GM19351 (cell line): ENCODE data around the gene PARP16.
A peak's percentile ranks its signal among the peaks of the same experiment; 100 is the strongest.

ENCODE experiments used
- ATAC-seq: cut with Tn5 transposase; IDR thresholded peaks from one replicate; pipeline ENCODE4 v1.9.1; 2021; ENCODE audit warnings: mild to moderate bottlenecking, moderate library complexity; ENCODE audit not compliant: unreplicated experiment

Gene PARP16, protein sequence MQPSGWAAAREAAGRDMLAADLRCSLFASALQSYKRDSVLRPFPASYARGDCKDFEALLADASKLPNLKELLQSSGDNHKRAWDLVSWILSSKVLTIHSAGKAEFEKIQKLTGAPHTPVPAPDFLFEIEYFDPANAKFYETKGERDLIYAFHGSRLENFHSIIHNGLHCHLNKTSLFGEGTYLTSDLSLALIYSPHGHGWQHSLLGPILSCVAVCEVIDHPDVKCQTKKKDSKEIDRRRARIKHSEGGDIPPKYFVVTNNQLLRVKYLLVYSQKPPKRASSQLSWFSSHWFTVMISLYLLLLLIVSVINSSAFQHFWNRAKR

DNA sequence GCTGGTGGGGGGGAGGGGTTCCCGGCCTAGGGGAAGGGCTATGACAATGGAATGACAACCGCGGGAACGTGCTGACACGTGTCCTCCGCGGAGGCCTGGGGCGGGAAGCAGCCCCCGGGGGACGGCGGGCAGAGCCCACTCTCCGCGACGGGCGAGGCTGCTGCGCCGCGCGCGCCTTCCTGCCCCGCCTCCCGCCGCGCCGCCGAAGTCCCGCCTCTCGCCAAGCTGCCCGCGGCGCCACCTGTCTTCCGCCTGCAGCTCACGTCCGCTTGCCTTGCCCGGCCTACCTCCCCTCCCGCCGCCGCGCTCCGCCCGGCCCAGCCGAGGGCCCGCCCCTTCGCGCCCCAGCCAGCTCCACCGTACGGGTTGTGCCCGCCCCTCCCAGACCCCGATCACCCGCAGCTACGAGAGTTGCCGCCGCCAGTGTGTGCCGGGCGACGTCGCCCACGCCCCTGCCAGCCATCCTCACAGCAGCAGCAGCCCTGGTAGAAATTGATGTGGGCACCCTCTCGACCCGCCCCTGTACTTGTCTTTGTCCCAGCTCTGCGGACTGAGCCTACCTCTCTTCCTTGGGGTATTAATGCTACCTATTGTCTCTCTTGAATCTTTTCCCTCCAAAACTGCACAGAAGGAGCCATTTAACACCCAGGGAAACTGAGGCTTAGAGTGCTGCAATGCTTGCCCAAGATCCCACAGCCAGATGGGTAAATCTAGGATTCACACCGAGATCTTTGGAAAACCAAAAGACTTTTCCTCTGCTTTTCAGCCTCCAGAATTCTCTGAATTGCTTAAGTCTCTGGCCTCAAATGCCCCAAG, at the start of gene PARP16:
Gene PARP16, minus strand, starts transcription at position 180 of the 816 bp plus-strand sequence. CDS start 457 bp downstream, outside the sequence.
- peak; percentile 94 for ATAC-seq

DNA sequence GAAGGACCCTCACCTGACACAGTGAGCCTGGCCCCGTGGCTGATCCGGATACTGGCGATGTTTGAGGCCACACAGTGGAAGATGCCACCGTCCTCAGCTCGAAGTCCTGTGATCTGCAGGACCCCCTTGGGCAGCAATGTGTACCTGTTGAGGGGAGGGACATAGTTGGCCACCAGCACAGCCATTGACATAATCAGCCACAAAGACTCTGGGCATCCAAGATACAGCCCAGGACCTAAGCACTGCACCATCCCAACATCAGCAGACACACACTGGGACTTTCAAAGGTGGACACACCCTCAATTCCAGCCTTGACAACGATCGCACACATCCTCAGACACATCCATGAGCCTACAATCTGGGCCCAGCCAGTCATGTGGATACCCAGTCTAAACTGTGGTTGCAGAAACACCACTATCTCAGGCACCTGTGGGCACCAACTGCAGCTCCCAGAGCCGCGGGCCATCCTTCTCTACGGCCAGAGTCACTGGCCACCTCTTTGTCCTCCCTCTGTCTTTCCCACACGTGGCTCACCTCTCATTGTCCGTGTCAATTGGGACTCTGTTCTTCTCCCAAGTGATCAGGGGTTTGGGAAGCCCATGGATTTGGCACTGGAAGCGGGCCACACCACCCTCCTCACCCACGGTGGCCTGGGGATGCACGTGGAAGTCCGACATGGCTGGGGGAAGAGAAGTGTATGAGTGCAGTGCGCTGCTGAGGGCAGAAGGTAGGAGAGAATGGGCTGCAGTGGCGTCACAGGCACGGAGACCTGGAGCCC, 48.8 kb upstream of the PARP16 start:
- ATAC-seq = no peak

DNA sequence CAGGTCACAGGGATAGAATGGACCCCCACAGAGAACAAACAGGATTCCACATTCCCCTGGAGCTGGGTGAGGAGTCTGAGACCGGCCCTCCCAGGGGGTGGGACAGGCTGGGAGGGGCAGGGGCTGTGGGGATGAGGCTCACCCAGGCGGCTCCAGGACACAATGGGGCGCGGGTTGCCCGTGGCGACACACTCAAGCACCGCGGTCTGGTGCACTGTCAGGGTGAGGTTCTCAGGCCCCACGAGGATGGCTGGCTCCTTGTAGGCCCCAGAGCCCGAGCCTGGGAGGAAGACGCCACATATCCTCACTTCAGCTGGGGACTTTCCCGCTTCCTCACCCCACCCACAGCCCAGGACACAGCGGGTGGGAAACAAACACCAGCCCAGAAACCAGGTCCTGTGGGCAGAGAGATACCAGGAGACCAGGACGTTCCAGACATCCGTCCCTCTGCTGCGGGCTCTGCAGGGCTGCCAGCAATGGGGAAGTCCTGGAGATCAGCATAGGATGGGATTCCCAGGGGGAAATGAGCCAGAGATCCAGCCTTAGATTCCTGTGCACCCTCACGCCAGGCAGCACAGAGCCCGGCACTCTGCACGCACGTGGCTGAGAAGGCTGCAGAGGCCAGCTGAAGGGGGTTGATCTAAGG, 48.0 kb upstream of the PARP16 start:
- no peak for ATAC-seq

DNA sequence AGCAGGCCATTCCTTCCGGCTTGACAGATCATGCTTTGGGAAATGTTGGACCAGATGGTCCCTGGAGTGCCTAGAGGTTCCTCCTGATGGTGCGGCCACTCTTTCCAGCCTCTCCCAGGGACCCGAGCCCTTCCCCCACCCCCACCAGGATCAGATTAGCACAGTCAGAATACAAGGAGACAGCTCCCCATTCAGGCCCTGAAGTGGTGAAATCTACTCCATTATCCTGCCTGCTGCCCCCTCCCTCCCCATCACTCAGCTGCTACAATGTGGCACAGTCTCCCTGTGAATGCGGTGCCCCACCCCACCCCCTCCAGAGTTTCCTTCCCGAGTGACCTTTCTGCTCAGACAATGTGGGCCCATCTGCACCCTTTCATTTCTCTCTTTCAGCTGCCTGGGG, 47.2 kb upstream of the PARP16 start:
- no peak for ATAC-seq

DNA sequence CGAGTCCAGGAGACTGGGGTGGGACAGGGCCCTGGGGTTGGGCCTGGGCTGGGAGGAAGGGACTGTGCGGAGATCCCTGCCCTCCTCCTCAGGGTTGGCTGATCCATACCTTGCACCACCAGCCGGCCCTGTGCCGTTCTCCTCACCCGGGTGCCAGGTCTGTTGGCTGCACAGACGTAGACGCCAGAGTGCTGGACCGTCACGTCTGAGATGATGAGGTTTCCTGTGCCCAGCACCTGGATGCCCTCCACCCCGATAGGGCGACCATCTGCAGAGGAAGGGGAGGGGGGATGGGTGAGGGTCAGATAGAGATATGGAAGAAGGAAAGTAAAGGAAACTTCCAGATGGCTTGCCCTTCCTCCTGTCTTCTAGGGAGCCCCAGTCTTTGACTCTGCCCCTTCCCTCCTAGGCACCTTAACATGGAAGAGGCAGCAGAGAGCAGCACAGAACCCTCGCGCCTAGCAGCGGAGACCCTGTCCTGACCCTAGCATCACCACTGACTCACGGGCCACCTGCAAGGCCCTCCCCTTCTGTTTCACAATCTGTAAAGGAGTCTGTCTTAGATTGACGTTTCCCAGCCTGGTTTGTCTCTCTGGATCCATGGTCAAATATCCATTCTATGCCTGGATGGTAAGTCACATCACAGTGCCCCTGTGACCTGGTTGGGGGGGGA, 46.6 kb upstream of the PARP16 start:
- ATAC-seq = no peak

DNA sequence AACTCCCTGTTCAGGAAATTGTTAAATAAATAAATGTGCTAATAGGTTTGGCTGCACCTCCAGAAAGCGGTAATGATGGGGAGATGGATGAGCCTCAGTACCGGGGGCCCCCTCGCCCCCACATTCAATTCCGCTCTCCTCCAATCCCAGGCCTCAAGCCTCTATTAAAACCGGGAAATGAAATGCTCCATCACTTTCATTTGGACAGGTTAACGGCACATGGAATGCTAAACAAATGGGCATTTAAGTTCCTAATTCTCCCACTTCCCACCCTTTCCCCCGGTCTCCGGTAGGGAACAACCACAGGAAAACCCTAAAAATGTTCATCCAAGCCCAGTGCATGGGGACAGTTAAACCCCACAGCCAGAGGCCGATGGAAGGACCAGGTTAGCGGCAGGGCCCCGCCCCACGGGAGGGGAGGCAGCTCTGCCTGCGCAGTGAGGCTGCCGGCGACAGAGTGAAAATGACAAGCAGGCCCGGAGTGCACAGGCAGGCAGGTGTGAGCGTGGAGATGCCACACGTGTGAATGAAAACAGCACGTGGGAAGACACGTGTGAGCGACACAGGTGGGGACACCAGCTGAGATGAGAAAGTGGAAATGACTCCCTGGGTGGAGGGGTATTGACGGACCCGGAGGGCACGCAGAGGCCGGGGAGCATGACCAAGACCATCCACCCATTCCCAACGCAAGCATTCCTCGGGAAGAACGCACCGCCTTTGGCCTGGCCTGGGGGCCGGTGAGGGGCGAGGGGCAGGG, 45.9 kb upstream of the PARP16 start:
- ATAC-seq = no peak

DNA sequence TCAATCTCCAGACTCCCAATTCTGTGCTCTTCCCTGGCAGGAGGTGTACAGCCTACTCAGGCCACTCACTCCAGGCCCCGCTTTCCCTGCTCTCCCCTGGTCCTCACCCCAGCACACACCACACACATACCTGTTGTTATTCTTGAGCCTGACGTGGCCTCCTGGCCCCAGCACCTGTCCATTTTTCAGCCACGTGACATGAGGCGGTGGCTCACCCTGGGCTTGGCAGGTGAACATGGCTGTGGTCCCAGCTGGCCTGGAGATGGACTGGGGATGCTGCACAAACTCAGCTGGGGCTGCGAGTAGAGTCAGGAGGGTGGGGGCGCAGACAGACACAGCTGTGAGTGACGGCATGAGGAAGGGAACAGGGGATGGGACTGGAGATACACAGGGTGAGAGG, 45.1 kb upstream of the PARP16 start:
- no peak for ATAC-seq

DNA sequence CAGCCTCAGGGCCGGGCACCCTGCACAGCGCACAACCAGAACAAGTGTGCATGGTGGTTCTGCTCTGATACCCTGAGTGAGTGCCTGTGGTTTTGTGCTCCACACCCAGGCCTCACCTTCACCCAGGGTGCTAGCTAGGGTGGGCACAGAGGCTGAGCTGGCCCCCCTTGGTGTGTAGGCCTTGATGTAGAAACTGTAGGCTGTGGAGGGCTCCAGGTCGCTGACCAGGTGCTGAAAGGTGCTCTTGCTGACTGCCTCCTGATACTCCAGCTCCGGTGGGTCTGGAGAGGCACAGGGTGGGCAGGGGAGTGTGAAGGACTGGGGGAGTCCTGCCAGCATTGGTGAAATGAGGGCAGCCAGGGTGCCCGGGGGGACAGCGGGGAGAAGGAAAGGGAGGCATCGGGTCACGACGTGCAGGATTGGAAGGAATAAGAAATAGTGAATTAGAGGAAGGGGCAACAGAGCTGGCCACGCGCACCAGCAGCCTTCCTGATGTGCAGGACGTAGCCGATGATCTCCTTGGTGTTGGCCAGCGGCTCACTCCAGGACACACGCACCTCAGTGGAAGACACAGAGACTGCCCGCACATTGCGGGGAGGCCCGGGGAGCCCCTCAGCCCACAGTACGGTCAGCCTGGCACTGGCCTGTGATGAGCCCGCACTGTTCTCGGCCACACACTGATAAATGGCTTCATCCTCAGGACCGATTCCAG, 44.4 kb upstream of the PARP16 start:
- ATAC-seq = no peak

DNA sequence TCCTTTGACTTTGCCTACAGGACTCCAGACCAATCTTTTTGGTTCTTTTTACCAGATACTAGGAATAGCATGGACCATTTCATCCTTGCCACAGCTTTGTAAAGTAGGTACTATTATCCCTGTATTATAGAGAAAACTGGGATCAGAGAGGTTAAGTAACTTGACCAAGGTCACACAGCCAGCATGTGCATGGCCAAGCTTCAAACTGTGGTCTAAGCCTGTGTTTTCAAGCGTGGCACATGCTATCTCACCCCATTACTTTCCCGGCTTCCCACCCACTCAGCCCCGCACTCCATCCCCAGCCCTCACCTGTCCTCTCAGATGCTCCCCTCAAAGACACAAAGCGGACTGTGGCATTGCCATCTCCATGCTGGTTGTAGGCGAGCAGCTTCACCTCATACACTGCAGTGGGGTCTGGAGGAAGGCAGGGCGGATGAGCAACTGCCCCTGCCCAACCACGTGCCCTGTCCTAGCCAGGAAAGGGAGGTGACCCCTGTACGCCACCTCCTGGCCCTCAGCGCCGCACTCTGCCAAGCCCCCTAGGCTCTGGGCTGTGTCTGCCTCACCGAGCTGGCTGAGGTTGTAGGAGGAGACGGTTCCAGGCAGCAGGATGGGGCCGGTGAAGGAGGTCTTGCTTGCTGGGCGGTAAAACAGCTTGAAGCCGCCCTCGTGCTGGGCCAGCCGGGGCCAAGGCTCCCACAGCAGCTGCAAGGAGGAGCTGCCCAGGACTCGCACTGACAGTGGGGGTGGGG, 43.5 kb upstream of the PARP16 start:
- no peak for ATAC-seq

DNA sequence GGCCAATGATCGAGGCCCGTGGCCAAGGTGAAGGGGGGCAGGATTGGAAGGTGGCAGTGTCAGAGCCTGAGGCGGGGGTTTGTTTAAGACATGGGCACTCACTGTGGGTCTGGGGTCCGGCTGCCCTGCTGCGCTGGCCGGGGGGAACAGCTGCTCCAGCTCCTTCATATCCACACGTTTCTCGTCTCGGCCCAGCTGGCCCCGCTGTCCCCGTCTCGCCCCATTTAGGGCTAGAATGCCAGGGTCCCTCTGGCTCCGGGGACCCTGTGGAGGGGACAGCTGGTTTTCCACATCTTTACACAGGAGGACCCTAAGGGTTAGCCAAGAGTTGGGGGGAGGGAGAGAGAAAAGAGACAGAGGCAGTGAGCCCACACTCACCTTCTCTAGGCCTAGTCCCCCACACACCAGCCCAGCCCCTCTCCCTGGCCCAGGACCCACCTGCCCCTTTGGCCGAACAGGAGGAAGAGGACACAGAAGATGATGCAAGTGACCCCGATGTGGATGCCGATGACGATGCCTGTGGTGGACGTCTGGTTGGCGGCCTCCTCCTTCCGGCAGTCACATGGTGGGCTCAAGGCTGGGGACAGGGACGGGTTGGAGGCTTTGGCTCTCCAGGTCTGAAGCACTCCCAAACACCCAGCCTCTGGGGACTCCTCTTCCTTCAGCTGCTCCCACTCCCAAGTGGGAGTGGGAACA, 42.8 kb upstream of the PARP16 start:
- ATAC-seq = no peak

DNA sequence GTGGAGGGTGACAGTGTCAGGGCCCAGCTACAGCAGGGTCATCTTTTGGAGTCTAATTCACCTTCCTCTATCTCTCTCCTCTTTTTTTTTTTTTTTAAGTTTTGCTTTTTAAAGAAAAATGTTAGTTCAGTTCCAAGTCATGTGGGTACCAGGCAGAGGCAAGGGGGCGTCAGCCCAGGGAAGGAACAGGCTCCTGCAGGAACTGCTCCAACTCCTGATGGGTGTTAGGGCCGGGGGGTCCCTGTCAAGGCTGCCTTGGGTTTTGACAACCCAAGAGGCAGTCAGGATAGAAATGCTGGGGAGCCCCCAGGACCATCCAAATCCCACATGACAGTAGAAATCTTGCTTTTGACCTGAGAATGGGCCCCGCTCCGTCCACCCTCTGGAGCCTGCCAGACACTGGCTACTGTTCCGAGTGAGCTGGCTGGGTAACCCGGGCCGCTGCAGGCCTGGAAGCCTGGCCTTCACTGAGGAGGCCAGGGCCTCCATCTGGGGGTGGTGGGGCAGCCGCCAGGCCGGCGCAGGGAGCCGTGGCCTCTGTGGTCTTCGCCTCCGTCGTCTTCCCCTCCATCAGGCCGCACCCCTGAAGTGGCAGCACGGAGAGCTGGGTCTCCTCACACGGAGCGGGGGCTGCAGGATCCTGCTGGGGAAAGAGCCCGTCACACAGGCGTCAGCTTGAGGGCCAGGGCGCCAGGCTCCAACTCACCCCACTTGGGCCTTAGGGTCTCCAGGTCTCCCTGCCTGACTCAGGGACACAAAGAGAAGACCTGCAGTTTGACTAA, 42.0 kb upstream of the PARP16 start:
- no peak for ATAC-seq

DNA sequence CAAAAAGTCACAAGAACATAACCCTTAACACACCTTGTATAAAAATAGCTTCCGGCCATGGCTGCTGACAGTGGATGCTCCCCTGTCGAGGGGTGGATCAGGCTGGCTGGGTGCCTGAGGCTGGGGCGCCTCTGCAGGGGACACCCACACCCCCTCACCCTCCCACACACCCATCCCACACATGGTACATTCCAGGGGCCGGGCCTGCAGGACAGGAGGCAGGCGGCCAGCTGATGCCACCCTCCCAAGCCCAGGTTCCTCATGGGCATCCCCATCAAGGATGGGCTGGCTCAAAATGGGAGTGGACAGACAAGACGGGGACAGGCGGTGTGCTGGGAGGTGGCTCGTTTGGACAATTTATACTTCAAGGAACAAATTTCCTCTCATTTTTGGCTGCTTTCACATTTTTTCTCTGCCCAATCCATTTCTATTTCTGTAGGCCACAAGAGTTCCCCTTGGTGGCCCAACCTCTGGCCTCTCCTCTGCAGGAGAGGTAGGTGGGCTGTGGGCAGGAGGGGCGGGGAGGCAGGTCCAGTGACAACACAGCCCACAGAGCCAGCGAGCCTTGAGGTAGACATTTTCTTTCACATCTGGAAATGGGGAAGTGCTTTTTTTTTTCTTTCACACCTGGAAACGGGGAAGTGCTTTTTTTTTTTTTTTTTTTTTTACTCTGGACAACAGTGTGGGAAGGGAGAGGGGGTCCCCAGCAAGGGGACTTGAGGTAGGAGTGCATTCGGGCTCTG, 41.1 kb upstream of the PARP16 start:
- no peak for ATAC-seq

DNA sequence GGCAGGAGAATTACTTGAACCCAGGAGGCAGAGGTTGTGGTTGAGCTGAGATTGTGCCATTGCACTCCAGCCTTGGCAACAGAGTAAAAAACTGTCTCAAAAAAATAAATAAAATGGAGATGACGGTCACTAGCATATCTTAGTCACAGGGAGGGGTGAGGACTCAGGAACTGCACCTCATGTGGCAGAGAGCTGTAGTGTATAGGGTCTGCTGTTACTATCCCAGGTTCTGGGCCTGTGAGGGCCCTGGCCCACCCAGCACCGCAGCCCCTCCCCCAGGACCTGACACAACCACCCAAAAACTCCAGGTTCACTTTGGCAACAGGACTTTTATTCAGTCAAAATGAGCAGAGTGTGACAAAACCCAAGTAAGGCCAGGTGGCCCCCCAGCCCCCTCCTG, 40.1 kb upstream of the PARP16 start:
- no peak for ATAC-seq

DNA sequence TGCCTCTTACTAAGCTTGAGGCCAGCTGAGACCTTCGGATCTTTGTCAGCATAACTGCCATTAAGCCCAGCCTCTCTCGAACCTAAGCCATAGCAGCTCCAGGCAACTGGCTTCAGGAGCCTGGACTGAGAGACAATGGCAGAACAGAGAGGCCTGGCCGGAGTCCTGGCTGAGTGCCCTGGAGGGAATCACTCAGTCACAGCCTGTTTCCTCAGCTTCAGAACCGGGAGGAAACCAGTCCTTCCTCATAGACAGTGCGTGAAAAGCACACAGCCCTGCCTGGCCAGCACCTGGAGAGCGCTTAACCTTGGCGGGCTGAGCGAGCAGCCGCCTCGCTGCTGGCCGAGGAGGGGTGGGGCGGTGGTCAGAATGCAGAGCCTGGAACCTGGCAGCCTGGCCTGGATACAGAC, 39.4 kb upstream of the PARP16 start:
- no peak for ATAC-seq

DNA sequence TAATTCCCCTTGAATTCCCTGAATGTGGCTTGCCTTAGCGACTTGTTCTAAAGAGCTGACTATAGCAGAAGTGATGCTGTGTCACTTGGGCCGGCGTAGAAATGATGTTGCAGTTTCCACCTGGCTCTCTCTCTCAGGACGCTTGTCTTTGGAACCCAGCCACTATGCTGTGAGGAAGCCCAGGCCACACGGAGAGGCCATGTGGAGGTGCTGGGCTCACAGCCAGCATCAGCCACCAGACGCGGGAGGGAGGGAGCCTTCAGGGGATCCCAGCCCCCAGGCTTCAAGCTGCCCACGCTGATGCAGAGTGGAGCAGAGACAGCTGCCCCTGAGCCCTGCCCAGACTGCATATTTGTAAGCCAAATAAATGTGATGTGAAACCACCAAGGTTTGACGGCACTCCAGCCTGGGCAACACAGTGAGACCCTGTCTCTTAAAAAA, 36.4 kb upstream of the PARP16 start:
- ATAC-seq = no peak

DNA sequence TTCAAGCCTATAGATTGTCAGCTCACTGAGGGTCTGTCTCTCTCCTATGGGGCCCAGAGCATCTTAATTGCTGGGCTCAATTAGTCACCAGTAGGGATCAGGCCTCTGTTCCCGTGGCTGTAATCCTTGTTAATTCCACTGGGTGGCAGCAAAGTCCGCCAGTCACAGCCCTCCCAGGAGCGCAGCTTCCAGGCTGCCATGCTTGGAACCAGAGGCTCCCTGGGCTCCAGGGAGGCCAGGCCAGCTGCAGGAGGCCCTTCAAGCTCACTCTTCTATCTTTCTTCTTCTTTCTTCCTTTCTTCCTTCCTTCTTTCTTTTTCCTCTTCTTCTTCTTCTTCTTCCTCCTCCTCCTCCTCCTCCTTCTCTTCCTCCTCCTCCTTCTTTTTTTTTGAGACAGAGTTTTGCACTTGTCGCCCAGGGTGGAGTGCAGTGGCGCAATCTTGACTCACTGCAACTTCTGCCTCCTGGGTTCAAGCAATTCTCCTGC, 32.2 kb upstream of the PARP16 start:
- no peak for ATAC-seq
